Stimulated activated CD4-positive, alpha-beta T cell treated with anti-CD3 and anti-CD28 coated beads, Interleukin-4, amount 100 ng/mL, for 24 hours (primary cell): ENCODE measurements around the gene GNB1.
"Not testable (repeated sequence)": the region's sequence is repeated elsewhere in the genome, so short reads cannot be mapped to it uniquely, and the experiment has no call there.

Source experiments
- DNase-seq: peaks from one replicate; pipeline ENCODE4 v3.0.0-alpha.2; 2020

The GNB1 gene

DNA sequence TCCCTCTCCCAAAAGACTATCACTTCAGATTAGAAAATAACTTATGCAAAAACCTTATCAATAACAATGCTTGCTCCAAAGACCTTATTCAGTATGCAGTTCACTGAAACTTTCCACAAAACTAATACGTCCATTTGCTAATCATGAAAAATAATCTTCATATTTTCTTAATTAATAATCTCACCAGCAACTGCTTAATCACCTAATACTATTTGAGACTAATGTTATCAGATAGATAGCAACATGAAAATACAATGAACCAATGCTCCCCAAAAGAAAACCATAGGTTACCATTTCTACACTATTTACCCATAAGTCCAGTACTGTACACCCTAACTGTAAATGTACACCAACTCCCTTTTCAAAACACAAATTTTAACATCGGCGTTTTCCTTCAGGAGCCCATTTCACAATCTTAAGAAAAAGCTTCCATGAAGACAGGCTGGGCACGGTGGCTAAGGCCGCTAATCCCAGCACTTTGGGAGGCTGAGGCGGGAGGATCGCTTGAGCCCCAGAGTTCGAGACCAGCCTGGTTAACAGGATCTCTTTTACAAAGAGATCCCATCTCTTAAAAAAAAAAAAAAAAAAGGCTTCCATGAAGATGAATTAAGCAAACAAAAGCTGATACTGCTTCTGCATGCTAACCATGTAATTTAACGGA is 1.7 kb downstream of the GNB1 start:
- no peak for DNase-seq

DNA sequence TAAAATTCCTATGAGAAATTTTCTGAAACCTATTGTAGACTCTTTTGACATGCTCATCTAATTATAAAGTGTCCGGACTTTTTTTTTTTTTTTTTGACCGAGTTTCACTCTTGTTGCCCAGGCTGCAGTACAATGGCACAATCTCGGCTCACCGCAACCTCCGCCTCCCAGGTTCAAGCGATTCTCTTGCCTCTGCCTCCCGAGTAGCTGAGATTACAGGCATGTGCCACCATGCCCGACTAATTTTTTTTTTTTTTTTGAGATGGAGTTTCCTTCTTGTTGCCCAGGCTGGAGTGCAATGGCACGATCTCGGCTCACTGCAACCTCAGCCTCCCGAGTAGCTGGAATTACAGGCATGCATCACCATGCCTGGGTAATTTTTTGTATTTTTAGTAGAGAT is 7.0 kb downstream of the GNB1 start:
- not testable (repeated sequence) for DNase-seq

DNA sequence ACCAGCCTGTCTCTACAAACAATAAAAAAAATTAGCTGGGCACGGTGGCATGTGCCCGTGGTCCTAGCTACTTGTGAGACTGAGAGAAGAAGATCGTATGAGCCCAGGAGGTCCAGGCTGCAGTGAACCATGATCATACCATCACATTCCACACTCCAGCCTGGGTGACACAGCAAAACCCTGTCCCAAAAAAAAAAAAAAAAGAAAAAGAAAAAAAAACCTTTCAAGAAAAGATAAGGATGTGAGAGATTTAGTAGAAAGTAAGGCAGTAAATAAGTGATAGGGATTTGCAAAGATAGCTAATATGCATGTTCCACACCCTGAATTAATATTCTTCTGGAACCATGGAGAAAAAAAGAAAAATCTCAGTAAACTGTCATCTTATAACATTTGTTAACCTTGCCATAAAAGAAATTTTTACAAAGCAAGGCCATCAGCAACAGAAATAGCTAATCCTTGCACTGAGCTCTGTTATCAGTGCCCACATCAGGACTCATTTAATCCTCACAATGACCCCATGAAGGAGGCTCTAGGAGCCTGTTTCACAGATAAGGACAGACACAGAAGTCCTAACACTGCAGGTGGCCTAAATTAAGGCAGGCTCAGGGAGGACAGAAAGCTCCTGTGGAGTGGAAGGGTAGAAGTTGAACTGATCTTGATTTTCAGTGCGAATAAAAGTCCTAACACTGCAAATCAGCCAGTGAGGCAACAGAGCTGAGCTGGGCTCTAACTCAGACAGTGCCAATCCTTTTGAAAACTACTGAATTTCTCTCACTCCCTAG is 7.6 kb downstream of the GNB1 start:
- DNase-seq: no peak

DNA sequence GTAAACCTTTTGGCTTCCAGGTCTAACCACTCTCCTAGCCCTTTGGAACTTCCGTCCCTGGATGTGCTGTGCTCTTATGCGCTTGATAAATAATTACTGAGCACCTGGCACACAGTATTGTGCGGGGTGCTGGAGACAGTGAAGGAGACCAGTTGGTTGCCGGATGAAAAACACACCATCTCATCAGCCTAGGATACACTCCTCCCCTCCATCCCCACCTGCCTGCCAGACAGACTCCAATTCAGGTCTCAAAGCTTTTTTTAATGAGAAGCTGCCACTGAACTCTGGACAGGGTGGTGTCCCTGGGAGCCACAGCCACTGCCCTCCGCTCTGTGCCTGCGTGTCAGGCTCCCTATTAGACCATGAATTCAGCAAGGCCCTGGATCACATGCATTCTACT is 9.2 kb downstream of the GNB1 start:
- DNase-seq: no peak

DNA sequence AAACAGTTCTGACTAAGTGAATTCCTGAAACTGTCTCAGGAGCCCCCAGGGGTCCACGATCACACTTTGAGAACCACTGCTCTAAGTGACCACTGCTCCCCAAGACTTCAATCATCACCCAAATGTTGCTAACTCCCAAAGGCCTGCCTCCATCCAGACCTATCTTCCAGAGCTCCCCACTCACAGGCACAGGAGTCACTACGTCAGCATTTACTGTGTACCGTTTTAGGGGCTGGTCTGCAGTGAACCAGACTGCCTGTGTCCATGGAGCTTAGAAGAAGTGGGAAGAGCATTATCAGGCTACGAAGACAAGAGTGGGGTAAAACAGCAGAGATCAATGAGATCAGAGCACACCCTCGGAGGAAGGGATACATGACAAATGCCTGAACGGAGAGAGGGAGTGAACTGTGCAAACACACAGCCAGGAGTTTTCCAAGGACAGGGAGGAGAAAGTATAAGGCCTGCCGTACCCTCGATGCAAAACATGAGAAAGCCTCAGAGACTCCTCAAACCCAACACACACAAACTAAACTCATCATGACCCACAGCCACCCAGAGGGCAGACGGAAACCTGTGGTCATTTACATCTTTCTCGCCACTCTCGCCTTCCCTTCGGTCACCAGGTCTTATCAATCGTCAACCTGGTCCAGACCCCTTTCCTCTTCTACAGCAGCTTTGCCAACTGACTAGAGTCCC is 10.1 kb downstream of the GNB1 start:
- DNase-seq: no peak

DNA sequence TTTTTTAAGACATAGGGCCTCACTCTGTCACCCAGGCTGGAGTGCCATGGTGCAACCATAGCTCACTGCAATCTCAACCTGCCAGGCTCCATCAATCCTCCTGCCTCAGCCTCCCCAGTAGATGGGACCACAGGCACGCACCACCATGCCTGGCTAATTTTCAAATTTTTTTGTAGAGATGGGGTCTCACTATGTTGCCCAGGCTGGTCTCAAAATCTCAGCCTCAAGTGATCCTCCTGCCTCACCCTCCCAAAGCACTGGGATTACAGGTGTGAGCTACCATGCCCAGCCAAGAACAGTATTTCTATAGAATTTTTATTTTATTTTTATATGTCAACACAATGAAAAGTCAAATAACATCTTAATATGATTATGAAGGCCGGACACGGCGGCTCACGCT is 10.9 kb downstream of the GNB1 start:
- DNase-seq: no peak

DNA sequence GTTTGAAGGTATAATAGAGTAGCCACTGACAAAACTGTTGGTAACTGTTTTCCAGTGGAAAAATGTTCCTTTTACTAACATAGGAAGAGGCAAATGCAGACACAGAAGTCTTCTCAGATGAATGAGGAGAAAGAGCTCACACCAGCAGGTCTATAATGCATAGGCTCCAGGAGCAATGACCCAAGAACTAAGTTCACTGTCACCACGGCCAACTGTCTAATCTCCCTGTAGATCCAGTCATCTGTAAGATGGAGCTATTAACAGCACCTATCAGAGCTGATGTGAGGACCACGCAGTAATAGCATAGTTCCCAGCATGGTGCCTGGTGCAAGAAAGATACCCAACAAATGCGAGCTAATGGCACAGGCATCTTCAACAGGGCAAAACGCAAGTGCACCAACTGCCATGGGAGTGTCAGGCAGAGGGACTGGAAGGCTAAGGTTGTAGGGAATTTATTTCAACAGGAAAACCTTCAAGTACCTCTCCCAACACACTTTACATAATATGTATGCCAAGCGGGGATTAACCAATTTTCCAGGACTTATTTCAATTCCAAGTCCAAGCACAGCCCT is 12.9 kb downstream of the GNB1 start:
- no peak for DNase-seq

DNA sequence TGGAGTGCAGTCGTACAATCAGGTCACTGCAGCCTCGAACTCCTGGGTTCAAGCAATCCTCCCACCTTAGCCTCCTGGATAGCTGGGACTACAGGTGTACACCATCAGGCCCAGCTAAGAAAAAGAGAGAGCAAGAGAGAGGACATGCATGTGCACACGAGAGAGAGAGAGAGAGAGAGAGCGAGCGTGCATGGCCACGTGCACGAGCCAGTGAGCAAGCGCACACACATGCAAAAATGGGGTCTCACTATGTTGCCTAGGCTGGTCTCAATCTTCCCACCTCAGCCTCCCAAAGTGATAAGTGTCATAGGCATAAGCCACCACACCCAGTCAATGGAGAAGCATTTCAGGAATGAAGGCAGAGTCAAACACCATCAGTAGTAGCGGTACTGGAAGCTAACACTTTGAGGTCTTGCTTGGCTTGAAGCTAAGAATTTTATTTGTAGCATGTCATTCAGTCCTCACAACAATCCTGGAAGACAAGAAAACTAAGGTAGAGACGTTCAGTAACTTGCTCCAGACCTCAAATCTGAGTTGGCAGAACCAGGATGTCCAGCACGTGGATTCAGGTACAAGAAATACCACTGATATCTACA is 14.5 kb downstream of the GNB1 start:
- DNase-seq: no peak

DNA sequence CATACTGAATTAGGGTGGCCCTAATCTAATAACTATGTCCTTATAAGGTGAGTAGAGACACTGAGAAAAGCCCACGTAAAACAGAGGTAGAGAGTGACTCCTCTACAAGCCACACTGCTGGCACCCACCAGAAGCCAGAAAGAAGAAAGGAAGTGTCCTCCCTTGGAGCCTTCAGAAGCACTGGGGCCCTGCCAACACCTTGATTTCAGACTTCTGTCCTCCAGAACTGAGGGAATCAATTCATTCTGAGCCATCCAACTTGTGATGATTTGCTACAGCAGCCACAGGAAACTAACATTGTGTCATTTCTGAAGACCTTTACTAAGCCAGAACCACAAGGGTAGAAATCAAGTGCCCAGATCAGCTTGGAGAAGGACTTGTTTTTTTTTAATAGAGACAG is 15.0 kb downstream of the GNB1 start:
- DNase-seq: peak; percentile 30

DNA sequence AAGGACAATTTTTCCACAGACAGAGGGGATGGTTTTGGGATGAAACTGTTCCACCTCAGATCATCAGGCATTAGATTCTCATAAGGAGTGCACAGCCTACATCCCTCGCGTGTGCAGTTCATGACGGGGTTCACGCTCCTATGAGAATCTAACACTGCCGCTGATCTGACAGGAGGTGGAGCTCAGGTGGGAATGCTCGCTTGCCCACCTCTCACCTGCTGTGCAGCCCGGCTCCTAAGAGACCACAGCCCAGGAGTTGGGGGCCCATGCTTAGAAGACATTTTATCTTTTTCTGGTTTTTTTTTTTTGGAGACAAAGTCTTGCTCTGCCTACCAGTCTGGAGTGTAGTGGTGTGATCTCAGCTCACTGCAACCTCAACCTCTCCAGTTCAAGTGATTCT is 16.0 kb downstream of the GNB1 start:
- no peak for DNase-seq

DNA sequence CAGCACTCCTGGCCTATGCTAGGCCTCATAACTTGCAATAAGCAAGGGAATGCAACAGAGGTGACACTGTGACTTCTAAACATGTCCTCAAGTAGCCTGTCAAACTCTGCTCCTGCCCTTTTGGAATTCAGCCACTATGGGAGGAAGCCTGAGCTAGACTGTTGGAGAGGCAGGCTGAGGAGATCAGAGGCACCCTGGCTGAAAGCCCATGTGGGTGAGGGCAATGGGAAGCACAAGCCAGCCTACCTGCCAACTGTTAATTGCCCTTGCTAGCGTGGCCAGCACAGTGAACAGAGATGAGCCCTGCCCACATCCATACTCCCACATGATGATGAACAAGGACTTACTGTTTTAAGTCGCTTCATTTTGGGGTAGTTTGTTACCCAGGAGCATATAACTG is 17.7 kb downstream of the GNB1 start:
- no peak for DNase-seq

DNA sequence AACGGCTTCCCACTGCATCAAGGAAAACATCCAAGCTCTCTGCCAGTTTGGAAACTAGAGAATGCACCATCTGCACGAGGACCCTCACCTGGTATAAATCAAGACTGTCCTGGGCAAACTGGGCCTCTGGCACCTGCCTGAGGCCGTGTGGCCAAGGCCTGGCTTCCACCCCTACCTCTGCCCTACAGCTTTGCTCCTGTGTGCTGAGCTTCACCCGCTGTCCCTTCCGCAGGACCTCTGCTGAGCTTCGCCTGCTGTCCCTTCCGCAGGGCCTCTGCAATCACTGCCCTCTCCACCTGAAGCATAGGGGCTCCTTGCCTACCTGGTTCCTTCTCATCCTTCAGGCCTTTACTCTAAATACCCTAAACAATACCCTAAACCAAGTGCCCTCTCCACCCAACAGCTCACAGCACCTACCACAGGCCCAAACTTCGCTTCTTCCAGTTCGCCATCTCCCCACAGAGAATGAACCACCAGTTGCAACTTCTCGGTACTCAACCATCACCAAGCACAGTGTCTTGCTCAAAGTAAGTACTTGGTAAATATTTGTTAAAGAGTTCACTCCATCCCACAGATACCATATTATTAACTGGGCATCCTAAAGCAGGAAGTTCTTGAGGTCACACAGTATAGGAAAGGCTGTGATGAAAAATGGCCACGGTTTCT is 18.4 kb downstream of the GNB1 start:
- DNase-seq: no peak

DNA sequence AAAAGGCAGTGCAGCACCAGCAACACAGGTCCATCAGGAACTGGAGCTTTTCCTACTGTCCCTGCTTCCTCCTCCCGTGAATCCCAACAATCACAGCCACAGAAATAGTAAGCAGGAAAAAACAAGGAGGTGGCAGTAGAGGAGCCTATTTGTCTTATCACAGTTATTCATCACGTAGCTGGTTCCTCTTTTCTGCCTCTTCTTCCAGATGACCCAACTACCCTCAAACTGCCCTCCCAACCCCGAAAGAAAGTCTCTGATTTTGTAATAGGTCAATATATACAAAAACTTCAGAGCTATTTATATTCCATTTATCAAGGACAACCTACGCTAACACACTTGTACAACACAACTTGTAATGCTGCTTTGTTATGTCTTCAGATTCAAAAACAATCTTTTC is 21.4 kb downstream of the GNB1 start:
- no peak for DNase-seq

DNA sequence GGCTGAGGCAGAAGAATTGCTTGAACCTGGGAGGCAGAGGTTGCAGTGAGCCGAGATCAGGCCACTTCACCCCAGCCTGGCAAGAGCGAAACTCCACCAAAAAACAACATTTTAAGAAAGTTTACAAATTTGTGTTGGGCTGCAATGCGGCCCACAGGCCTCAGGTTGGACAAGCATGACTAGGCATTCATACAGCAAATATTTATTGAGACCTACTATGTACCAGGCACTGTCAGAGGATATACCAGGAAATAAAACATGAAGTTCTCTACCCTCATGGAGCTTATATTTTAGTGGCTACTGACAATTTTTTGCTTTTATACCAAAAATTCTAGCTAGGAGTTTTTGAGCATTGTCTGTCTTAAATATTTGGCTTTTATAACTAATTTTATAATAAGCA is 23.7 kb downstream of the GNB1 start:
- DNase-seq: no peak

DNA sequence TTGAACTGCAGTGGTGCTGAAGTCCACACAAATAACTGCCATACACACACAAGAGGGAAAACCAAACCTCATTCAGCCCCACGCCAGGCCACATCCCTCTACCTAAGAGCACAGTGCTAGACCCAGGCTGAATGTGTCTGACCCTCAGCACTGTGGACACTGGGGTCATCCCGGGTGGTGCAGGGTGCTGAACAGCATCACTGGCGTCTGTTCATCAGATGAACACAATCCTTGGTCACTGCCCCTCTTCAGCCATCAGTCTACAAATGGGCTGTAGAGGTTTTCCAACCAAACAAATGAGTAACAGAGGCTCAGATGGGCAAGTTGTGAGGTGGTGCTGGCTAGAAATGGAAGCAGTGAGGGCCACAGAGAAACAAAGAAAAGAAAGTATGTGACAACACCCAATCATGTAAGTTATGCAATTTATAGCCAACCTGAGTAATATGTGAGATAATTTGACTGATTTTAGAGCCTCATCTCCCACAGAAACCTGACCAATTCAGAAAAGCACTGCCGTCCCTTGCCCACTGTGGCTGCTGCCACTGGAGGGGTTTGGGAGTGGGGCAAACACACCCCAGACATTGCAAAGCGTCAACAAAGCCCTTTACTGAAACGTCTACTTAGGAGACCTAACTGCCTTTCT is 27.9 kb downstream of the GNB1 start:
- DNase-seq: no peak

DNA sequence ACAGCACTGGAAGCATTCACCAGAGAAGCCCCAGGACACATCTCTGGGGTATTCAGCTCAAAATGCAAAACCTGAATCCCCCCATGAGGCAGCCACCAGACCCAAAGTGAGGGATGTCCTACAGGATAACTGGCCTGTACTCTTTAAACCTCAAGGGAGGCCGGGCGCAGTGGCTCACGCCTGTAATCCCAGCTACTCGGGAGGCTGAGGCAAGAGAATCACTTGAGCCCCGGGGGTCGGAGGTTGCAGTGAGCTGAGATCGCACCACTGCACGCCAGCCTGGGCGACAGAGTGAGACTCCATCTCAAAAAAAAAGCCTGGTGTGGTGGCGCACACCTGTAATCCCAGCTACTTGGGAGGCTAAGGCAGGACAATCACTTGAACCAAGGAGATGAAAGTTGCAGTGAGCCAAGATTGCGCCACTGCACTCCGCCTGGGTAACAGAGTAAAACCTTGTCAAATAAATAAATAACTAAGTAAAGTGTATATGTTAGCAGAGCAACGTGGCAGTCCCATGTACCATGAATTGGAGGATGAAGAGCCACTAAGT is 29.1 kb downstream of the GNB1 start:
- DNase-seq: not testable (repeated sequence)

DNA sequence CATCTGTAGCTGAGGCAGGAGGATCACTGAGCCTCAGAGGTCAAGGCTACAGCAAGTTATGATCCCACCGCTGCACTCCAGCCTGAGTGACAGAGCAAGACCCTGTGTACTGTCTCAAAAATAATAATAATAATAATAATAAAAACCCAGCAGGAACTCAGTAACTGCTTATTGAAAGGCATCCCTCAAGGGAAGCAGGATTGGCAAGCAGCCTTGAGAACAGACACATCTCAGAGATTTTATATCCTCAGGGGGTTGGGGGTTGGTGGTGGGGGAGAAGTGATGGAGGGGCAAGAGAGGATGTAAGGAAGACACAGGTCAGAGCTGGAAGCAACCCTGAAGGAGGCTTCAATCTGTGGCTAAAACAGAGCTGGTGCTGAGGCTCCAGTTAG is 29.6 kb downstream of the GNB1 start:
- no peak for DNase-seq

DNA sequence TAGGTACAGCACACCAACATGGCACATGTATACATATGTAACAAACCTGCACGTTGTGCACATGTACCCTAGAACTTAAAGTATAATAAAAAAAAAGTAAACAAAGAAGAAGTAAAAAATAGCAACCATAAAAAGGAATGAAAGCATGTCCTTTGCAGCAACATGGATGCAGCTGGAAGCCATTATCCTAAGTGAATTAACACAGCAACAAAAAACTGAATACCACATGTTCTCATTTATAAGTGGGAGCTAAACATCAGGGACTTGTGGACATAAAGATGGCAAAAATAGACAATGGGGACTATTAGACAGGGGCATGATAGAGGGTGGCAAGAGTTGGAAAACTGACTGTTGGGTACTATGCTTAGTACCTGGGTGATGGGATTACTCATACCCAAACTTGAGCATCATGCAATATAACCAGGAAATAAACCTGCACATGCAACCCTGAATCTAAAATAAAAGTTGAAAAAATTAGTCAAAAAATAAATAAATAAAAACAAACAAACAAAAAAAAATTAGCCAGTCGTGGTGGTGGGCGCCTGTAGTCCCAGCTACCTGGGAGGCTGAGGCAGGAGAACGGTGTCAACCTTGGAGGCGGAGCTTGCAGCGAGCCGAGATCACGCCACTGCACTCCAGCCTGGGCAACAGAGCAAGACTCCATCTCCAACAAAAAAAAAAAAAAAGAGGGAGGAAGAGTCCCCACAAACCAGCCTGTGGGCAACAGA is 30.8 kb downstream of the GNB1 start:
- DNase-seq: not testable (repeated sequence)

DNA sequence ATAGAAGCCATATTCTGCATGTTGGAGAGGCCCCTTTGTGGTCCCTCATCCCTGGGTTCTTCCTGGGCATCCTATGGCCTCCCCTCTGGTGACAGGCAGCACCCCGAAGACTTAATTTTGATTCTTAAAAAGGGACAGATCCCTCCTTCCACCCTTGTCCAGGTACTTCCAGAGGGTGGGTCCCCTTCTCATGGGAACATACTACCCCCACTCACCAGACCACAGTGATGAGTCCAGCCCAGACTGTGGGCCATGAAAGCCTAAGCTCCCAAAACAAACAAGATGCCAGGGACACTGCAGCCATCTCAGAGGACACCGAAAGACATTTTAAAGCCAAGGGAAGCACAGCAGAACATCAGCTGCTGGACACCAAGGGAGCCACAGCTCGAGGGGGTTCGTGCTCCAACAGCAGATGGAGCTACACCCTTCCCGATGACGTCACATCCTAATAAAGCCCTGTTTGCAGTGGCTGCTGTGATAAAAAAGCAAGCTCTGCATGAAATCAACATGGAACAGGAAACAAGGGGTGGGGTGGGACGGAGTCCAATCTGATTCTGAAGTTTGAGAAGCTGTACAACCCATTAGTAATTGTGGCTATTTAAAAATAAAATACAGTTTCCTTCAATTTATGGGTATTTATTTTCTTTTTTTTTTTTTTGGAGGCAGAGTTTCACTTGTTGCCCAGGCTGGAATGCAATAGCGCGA is 32.4 kb downstream of the GNB1 start:
- peak; percentile 10 for DNase-seq

DNA sequence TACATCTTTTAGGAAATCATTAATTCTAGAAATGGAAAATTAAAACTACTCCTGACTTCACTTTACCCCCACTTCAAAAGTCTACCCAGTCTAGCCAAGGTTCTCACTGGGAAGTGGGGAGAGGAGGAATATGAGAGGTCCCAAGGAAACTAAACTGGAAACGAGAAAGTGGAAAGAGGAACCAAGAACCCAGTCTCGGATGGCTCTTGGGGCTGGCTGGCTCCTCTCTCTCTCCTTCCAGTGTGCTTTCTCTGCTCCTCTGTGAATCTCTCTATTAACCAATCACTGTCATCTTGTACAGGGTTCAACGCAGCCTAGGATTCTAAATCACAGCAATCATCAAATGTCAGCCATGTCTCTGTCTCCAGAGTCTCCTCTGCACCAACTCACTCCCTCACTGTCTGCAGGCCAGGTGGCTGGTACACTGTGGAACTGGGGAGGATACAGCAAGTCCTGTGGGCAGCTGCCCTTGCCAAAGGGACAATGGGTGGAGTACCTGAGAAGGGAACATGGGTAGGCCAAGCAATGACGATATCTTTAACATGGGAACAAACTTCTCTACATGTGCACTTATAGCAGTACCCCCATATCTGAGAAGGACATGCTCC is 33.7 kb downstream of the GNB1 start:
- no peak for DNase-seq
